Stimulated activated CD8-positive, alpha-beta memory T cell treated with anti-CD3 and anti-CD28 coated beads, Interleukin-2, amount 100 ng/mL, for 1 hour (primary cell): ENCODE results near the gene C1QTNF5.
A peak's percentile ranks its signal among the peaks of the same experiment; 100 is the strongest.

ENCODE experiments used
- DNase-seq, 2 donors: peaks; one replicate each; pipeline ENCODE4 v3.0.0-alpha.2; 2020; ENCODE audit warnings: low read depth in 2 of 2

The C1QTNF5 gene

GRCh38 chr11:119373059-119373920, 32.6 kb upstream of the C1QTNF5 start:
- DNase-seq: no peak

- DNase-seq: no peak
Observed at GRCh38 chr11:119372260-119373058, 31.8 kb upstream of the C1QTNF5 start.

- DNase-seq: no peak
Observed at GRCh38 chr11:119371778-119372182, 31.1 kb upstream of the C1QTNF5 start.

- DNase-seq: no peak
Observed at GRCh38 chr11:119371067-119371601, 30.5 kb upstream of the C1QTNF5 start.

- no peak for DNase-seq
Observed at GRCh38 chr11:119370486-119371046, 29.9 kb upstream of the C1QTNF5 start.

GRCh38 chr11:119369132-119369925, 28.6 kb upstream of the C1QTNF5 start:
- DNase-seq: no peak

GRCh38 chr11:119368121-119369034, 27.7 kb upstream of the C1QTNF5 start:
- DNase-seq: no peak

GRCh38 chr11:119367661-119368120, 27.0 kb upstream of the C1QTNF5 start:
- DNase-seq: no peak

GRCh38 chr11:119366690-119367620, 26.3 kb upstream of the C1QTNF5 start:
- DNase-seq: no peak

- DNase-seq: no peak
Observed at GRCh38 chr11:119365071-119365591, 24.4 kb upstream of the C1QTNF5 start.

- DNase-seq: peak in 1 of 2 donors; percentile 19
Observed at GRCh38 chr11:119363851-119364590, 23.3 kb upstream of the C1QTNF5 start.

- DNase-seq: no peak
Observed at GRCh38 chr11:119363081-119363850, 22.6 kb upstream of the C1QTNF5 start.

- no peak for DNase-seq
Observed at GRCh38 chr11:119362741-119363080, 22.0 kb upstream of the C1QTNF5 start.

GRCh38 chr11:119361941-119362725, 21.4 kb upstream of the C1QTNF5 start:
- DNase-seq: no peak

GRCh38 chr11:119361056-119361787, 20.5 kb upstream of the C1QTNF5 start:
- DNase-seq: no peak
